ENCODE data around the gene MAP4K1.
"Not testable (repeated sequence)": the region's sequence is repeated elsewhere in the genome, so short reads cannot be mapped to it uniquely, and the experiment has no call there.

The MAP4K1 gene

DNA sequence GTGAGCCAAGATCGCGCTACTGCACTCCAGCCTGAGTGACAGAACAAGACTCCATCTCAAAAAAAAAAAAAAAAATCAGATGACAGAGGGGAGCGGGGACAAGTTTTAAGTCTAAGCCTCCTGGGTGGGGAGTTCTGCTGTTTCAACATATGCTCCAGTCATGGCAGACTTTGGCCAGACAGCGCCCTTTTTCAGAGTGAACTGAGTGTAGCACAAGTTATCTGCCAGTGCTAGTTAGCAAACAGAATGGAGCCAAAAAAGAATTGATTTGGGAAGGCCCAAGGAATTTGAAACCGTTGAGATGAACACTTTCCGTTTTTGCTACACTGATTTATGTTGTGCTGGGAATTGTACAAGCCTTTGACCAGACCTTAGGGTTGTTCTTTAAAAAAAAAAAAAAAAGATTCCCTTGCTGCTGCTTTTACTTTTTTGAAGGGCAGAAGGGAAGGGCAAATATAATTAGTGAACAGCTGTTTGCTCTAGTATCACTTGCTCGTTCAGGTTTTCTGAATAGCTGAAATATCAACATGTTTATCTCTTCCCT is 35.3 kb upstream of the MAP4K1 start:
- no peak for DNase-seq (ENCODE audit: low read depth in 2 of 3, low spot score in 1 of 3)

- no peak for DNase-seq (ENCODE audit: low read depth in 2 of 3, low spot score in 1 of 3)
Measured at GRCh38 chr19:38650911-38651584, 33.3 kb upstream of the MAP4K1 start.

DNA sequence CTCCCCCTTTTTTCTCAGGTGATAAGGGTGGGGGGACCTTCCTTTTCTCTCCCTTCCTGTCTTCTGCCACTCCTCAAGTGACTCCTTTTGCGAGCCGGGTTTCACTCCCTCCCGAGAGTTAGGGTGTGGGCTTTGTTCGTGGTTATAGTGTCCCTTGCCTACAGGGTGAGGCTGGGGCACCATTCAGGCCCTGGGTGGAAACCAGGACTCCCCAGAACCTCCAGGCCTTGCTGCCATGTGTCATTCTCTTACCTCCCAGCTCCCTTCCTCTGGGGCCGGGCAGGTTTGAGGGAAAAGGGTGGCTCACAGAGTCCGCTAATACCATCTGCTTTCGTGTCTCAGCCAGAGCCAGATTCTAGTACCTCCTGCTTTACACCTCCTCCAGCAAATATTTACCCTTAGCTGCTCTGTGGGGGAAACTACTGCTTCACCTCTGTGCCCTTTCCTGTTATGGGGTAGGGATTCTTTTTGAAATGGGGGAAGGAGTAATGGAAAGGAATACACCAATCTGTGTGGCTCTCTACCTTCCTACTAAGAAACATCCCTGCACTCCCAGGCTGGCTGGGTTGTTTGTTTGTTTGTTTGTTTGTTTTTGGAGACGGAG is 32.5 kb upstream of the MAP4K1 start:
- no peak for DNase-seq (ENCODE audit: low read depth in 2 of 3, low spot score in 1 of 3)

DNA sequence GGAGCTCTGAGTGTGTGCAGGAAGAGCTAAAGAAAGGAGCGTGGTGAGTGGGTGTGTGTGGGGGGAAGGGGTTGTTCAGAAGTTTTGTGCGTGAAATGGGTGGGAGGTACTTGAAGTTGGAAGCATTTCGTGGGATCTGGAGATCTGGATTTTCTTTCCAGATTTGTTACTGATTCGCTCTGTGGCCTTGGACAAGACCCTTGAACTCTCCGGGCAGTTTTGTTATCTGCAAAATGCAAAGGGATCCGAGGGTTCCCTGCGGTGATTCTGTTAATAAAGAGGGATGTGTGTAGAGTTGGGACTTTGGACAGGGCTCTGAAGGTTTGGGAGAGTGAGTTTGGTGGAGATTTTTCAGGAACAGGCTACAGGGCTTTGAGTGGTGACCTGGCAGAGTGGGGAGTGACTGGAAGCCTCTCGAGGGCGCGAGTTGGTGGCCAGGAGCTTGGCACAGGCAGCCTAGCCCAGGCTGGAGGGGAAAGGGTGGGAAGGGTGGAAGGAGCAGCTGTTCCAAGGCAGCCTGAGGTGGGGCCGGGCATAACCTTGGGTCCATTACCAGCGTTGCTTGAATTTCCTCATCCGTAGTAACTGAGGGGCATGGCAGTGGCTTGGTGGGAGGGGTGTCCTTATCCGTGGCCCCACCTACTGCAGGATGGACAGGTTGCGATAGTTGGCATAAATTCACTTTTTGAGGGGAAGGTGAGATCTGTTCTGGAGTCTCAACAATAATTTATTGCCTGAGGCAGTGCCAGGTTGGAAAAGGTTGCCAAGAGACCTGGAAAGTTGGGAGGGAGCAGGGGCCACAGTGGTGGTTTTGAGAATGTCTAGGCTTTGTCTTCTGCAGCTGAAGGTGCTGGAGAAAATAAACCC is 31.8 kb upstream of the MAP4K1 start:
- no peak for DNase-seq (ENCODE audit: low read depth in 2 of 3, low spot score in 1 of 3)

- DNase-seq (ENCODE audit: low read depth in 2 of 3, low spot score in 1 of 3), result no peak
Measured at GRCh38 chr19:38648769-38649304, 31.1 kb upstream of the MAP4K1 start.

GRCh38 chr19:38647966-38648768 is 30.4 kb upstream of the MAP4K1 start:
- DNase-seq (ENCODE audit: low read depth in 2 of 3, low spot score in 1 of 3), result no peak

GRCh38 chr19:38647368-38647965 is 29.7 kb upstream of the MAP4K1 start, which contains the start of gene ACTN4:
TSS of gene ACTN4 (plus strand) at chr19:38647649. CDS start at chr19:38647746, 97 bp downstream.
- DNase-seq (ENCODE audit: low read depth in 2 of 3, low spot score in 1 of 3), result peak; percentile 99 to 100 (median 99)

DNA sequence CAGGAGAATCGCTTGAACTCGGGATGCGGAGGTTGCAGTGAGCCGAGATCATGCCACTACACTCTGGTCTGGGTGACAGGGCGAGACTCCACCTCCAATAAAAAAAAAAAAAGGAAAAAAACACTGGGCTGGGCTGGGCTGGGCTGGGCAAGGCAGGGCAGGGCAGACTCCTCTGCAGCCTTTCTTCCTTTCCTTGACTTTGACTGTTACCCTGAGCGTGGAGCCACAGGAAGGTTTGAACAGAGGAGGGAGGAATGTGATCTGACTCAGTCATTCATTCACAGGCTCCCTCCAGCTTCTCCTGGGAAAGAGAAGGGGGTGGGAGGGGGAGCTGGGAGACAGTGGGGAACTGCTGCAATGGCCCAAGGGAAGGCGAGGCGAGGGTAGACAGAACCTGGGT is 27.0 kb upstream of the MAP4K1 start:
- DNase-seq (ENCODE audit: low read depth in 2 of 3, low spot score in 1 of 3), result no peak

- DNase-seq (ENCODE audit: low read depth in 2 of 3, low spot score in 1 of 3), result no peak
Measured at GRCh38 chr19:38642176-38642575, 24.4 kb upstream of the MAP4K1 start.

DNA sequence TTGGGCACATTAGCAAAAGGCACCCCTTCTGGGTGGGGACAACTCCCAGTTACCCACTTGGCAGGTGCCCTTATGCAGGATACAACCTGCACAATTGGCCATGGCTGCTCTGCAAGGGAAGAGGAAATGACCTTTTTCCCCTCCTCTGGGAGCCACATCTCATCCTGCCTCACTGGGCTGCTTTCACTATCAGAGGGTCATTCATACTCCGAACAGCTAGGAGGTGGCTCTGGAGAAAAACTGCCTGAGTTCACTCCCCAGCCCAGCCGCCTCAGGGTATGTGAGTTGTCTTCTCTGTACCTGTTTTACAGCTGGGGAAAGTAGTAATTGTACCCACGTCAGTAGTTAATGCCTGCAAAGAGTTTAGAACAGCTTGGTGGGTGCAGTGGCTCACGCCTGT is 22.6 kb upstream of the MAP4K1 start:
- DNase-seq (ENCODE audit: low read depth in 2 of 3, low spot score in 1 of 3), result no peak

DNA sequence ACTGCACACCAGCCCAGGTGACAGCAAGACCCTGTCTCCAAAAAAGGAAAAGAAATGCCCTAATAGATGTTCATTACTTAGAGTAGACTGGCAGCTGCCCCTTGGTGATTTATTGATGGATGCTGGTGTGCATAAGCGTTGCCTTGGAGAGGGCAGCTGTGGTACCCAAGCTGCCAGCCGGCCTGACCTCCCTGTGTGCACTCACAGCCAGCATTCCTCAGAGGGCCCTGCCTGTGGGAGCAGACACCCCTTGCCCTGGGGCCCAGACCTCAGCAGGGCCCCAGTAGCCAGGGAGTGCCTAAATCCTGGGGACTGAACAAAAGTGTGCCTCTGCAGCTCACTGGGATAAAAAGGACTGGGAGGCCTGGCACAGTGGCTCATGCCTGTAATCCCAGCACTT is 21.9 kb upstream of the MAP4K1 start:
- no peak for DNase-seq (ENCODE audit: low read depth in 2 of 3, low spot score in 1 of 3)

DNA sequence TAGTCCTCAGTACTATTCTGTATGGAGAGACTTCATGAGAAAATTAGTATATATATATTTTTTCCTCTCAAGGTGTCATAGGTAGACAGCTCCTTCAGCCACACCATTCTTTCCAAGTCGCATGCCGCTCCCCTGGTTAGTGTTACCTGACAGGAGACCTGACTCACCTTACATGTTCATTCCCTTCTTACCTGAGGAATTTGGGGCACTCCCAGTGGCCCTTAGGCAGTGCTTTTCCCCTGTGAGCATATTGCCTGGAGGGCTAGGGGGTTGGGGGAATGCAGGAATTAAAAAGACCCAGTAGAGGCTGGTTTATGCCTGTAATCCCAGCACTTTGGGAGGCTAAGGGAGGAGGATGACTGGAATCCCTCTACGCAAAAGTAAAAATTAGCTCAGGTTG is 20.7 kb upstream of the MAP4K1 start:
- DNase-seq (ENCODE audit: low read depth in 2 of 3, low spot score in 1 of 3), result no peak

DNA sequence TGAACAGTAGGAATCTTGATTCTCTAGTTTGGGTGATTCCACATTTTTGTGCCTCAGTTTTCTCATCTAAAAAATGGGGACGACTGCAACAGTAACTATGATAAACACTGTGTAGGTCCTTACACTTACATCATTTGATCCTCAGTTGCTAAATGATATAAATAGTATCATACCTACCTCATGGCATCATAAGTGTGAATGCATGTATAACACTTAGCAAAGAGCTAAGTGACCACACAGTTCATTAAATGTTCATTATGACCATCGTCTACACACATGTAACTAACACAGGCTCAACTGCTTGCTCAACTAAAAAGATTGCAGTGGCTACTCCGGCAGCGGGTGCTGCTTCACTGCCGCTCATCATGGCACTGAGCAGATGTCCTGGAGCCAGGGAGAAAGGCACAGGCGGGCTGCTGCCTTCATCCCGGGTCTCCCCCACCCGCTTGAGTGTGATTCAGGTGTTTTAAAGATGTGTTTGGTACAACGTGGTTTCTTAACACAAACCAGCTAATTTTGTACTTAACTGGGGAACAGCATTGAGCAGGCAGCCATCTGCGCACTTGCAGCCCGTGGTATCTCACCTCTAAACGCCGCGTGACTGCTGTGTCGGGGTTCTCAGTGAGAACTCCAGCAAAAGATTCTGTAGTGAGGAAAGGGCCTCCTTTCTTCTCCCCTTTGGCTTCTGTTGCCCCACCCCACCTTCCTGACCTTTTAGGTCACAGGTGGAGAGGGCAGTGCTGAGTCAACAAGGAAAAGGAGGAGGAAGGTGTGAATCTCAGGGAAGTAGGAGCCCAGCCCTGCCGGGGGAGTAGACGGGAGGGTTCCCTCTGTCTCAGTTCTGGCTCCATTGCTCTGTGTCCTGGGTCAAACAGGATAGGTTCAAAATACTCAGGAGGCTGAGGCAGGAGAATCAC is 18.0 kb upstream of the MAP4K1 start:
- DNase-seq (ENCODE audit: low read depth in 2 of 3, low spot score in 1 of 3), result no peak

GRCh38 chr19:38634757-38635482 is 17.2 kb upstream of the MAP4K1 start:
- peak; percentile 61 to 70 (median 61) for DNase-seq (ENCODE audit: low read depth in 2 of 3, low spot score in 1 of 3)

- DNase-seq (ENCODE audit: low read depth in 2 of 3, low spot score in 1 of 3), result no peak
Measured at GRCh38 chr19:38632476-38633213, 14.9 kb upstream of the MAP4K1 start.

DNA sequence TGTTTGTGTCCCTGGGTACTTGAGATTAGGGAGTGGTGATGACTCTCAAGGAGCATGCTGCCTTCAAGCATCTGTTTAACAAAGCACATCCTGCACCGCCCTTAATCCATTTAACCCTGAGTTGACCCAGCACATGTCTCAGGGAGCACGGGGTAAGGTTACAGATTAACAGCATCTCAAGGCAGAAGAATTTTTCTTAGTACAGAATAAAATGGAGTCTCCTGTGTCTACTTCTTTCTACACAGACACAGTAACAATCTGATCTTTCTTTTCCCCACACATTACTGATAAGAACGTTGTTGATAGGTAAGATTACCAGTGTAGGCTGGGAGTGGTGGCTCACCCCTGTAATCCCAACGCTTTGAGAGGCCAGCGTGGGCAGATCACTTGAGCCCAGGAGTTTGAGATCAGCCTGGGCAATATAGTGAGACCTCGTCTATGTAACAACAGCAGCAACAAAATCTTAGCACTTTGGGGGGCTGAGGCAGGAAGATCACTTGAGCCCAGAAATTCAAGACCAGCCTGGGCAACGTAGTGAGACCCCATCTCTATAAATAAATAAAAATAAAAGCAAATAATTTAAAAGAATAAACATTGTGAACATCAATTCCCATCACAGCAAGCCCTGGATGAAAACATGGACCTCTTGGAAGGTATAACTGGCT is 14.2 kb upstream of the MAP4K1 start:
- DNase-seq (ENCODE audit: low read depth in 2 of 3, low spot score in 1 of 3), result not testable (repeated sequence)

DNA sequence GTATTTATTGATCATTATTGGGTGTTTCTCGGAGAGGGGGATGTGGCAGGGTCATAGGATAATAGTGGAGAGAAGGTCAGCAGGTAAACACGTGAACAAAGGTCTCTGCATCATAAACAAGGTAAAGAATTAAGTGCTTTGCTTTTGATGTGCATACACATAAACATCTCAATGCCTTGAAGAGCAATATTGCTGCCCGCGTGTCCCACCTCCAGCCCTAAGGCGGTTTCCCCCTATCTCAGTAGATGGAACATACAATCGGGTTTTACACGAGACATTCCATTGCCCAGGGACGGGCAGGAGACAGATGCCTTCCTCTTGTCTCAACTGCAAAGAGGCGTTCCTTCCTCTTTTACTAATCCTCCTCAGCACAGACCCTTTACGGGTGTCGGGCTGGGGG is 13.5 kb upstream of the MAP4K1 start:
- DNase-seq (ENCODE audit: low read depth in 2 of 3, low spot score in 1 of 3), result not testable (repeated sequence)
